GM19351 (cell line): Measurements from ENCODE around the gene PSMA2.
"Not testable (repeated sequence)": the region's sequence is repeated elsewhere in the genome, so short reads cannot be mapped to it uniquely, and the experiment has no call there.

ENCODE experiments used
- ATAC-seq: cut with Tn5 transposase; IDR thresholded peaks from one replicate; pipeline ENCODE4 v1.9.1; 2021; ENCODE audit warnings: mild to moderate bottlenecking, moderate library complexity; ENCODE audit not compliant: unreplicated experiment

Gene PSMA2

DNA sequence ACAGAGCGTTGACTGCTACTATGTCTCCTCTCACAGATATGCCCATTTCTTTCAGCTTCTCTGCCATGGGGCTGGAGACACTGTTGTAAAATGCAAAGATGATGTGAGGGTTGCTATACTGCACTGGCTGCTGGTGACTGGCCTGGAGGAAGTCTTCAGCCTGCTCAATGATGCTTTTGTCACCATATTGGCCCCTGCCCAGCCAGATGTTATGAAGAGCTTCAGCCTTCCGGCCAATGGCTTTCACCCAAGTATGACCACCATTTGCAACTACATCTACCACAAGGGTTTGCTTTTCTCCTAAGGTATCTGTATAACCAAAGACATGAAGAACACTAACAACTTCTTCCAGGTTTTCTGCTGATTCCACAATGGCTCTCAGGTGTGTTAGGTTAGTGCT is 21.7 kb downstream of the PSMA2 start:
- ATAC-seq, result no peak

DNA sequence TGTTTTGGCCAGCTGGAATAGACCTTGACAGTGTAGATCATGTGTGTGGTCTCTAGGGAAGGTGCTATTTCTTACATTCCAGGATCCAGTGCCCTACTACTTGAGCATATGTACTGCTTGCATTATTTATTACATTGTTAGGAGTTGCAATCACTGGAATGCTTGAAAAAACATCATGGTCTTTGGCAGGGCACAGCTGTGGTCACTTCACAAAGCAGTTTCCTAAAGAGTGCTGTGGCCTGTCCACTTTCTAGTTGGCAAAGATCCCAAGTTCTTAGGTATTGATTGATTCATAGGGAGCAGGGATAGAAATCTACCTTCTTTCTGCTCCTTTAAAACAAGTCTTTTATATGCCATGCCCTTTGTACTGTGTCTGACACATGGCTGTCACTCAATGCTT is 24.7 kb downstream of the PSMA2 start:
- no peak for ATAC-seq

DNA sequence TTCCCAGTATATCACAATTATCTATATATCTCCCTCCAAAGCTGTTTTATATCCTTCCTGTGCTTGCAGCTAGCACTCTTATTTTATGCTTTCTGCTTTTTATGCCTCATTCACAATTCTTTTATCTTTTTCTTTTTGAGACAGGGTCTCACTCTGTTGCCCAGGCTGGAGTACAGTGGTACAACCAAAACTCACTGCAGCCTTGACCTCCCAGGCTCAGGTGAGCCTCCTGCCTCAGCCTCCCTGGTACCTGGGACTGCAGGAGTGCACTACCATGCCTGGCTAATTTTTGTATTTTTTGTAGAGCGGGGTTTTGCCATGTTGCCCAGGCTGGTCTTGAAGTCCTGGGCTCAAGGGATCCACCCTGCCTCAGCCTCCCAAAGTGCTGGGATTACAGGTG is 25.8 kb downstream of the PSMA2 start:
- no peak for ATAC-seq

DNA sequence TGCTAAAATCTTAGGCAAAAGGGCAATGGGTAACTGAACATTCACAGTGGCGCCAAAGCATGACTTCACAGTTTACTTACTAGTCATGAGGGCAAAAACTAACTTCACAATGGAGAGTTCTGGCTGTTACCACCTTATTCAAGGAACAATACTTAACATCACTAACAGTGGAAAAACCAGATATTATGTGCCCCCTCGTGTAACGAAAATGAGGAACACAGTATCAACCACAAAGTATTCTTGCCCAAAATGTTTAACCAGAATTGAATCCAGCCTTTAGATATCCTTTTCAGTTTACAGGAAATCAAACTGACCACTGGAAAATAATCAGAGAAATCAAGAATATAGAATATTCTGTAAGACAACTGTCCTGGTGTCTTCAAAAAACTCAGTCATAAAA is 29.6 kb downstream of the PSMA2 start:
- no peak for ATAC-seq

DNA sequence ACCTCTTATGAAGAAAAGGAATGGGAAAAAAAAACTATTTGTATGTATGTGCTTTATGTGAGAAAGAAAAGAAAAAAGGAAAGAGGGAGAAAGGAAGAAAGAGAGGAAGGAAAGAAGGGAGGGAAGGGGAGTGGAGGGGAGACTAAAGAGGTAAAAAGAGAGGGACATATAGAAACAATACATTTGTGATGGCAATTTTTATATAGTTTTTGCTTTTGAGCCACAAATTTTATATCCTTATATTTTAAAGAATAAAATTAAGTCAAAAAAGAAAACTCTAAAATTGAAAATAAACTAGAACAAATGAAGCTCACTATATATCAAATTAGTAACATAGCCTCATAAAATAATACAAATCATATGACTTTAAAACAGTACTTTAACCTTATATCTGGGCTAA is 31.1 kb downstream of the PSMA2 start:
- no peak for ATAC-seq

DNA sequence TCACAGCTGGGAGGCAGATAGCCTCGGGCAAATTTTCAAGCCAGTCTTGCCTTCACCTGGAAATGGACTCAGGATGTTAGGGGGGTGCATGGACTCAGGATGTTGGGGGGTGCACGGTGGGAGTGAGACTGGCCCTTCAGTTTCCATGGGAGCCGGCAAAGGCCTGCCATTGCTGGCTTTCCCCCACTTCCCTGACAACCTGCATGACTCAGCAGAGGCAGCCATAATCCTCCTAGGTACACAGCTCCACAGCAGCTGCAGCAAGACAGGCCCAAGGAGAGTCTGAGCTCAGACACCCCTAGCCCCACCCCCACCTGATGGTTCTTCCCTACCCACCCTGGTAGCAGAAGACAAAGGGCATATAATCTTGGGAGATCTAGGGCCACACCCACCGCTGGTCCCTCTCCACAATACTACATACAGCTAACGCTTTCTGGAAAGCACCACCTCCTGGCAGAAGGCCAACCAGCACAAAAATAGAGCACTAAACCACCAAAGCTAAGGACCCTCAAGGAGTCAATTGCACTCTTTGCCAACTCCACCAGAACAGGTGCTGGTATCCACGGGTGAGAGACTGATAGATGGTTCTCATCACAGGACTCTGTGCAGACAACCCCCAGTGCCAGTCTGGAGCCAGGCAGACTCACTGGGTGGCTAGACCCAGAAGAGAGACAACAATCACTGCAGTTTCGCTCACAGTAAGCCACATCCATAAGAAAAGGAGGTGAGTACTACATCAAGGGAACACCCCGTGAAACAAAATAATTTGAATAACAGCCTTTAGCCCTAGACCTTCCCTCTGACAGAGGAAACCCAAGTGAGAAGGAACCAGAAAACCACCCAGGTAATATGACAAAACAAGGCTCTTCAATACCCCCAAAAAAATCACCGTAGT is 38.4 kb downstream of the PSMA2 start:
- no peak for ATAC-seq

DNA sequence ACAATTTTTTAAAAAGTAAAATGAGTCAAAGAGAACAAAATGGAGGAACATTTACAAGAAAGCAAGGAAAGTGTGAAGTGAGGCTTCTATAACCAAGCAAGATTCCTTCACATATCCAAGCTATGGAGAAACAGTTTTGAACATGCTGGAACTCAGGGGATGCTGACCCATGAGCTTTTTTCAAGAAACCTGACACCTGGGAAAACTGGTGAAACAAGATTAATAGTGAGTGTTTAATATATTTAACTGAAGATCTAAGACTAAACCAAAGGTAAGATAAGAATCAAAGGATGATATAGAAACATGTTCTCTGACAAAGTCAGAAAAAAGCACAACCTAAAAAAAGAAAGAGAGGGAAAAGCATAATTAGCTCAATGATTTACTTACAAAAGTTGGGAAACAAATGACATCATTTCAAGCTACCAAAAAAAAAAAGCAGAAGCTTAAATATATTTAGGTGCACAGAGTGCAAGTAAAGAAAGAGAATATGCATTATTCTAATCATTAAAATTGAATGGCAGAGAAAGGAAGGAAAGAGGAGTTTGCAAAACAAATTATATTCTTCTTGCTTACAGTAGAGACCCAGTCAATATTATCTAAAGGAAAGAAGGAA is 45.0 kb downstream of the PSMA2 start:
- ATAC-seq, result no peak

DNA sequence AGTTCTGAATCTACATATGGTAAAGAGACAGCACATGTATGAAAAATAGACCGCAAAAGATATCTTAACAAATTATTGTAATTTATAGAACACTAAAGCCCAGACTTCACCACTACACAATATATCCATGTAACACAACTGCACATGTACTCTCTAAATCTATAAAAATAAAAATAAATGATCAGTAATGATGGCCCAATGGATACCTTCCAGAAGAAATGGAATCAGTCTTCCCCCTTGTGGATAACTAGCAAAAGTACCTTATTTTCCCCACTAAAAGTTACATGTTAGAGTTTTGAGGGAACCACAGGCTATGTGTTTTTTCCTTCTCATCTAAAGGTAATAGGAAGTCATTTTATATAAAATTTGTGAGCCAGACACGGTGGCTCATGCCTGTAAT is 45.8 kb downstream of the PSMA2 start:
- ATAC-seq, result no peak

DNA sequence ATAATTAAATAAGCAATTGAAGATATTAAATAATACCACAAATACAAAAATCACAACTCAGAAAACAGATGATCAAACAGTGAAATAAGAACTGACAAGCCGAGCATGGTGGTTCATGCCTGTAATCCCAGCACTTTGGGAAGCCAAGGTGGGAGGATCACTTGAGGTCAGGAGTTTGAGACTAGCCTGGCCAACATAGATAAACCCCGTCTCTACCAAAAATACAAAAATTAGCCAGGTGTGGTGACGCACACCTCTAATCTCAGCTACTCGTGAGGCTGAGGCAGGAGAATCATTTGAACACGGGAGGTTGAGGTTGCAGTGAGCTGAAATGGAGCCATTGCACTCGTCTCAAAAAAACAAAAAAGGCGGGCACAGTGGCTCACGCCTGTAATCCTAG is 46.8 kb downstream of the PSMA2 start:
- ATAC-seq, result not testable (repeated sequence)

DNA sequence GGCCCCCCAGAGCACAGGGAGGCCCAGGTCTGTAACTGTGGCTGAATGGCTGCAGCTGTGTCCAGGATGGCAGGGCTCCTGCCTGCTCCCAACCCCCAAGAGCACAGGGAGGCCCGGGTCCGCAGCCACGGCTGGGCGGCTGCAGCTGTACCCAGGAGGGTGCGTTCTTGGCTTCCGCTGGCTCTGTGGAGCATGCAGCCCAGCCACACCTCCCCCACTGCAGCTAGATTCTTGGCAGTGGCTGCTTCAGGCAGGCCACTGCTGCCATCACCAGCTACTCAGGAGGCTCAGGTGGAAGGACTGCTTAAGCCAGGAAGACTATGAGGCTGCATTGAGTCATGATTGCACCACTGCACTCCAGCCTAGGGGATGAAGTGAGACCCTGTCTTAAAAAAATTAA is 48.0 kb downstream of the PSMA2 start:
- no peak for ATAC-seq

DNA sequence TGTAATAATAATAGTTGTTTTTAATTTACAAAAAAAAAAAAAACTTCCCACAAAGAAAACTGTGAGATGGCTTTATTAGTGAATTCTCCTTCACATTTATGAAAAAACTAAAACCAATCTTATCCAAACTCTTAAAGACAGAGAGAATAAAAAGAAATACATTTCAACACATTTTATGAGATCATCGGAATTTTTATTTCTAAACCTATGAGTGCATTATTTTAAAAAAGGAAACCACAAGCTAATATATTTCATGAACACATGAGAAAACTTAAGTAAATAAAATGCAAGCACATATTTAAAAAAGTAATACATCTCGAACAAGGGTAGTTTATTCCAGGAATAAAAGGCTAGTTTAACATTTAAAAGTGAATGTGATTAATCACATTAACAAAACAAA is 51.6 kb downstream of the PSMA2 start:
- ATAC-seq, result no peak

DNA sequence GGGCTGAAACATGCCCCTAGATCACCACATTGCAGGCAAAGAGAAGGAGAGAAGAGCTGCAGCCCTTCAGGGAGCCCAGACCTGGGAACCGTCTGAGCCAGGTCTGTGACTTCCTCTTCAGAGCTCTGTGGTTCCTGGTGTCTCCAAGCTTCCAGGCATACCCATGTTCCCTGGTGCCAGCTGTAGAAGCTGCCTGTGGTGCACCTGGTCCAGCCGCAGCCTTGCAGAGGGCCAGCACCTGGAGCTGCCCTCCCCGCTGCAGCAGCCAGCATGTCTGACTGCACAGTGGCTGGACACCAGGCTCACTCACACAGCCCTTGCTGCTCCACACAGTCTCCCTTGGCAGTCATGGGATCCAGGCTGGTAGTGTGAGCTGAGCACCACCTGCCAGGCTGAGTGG is 53.7 kb downstream of the PSMA2 start:
- ATAC-seq, result no peak

DNA sequence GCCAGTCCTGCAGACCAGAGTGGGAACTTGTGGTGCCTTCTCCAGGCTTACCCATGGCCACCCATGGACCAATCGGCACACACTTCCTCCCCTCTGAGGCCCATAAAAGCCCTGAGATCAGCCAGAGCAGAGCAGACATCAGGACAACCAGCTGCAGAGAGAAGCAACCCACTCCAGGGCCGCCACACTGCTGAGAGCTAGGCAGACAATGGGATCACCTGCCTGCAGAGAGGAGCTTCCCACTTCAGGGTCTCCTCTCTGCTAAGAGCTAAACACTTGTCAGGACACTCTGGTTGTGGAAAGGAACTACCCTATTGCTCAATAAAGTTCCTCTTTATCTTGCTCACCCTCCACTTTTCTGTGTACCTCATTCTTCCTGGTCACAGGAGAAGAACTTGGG is 54.1 kb downstream of the PSMA2 start:
- ATAC-seq, result no peak

DNA sequence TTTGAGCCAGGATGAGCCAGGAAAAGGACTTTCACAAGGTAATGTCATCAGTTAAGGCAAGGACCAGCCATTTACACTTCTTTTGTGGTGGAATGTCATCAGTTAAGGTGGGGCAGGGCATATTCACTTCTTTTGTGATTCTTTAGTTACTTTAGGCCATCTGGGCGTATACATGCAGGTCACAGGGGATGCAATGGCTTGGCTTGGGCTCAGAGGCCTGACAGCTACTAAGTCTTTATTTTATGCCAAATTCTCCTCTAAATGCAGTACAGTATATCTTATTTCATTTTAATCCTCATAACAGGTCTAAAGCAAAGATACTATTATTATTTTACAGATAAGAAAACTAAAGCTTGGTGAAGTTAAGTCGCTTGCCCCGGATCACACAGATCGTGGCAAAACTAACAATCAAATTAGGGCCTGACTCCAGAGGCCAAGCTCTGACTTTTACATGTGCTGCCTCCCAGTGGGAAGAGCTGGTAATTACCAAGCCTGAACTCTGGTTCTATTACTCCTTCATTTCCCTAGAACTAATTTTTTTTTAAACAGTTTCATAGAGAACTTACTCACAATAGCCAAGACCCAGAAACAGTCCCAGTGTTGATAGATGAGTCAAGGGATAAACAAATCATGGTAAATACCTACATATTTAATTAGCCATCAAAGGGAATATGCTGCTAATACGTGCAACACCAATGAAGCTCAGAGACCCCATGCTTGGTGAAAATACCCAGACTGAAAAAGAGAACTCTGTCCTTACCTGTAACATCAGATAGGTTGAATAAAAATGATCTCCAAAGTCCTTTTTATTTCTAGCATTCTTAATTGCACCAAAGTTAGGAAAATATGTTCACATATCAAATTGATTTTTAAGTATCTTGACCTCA is 55.5 kb downstream of the PSMA2 start:
- ATAC-seq, result peak; percentile 92

DNA sequence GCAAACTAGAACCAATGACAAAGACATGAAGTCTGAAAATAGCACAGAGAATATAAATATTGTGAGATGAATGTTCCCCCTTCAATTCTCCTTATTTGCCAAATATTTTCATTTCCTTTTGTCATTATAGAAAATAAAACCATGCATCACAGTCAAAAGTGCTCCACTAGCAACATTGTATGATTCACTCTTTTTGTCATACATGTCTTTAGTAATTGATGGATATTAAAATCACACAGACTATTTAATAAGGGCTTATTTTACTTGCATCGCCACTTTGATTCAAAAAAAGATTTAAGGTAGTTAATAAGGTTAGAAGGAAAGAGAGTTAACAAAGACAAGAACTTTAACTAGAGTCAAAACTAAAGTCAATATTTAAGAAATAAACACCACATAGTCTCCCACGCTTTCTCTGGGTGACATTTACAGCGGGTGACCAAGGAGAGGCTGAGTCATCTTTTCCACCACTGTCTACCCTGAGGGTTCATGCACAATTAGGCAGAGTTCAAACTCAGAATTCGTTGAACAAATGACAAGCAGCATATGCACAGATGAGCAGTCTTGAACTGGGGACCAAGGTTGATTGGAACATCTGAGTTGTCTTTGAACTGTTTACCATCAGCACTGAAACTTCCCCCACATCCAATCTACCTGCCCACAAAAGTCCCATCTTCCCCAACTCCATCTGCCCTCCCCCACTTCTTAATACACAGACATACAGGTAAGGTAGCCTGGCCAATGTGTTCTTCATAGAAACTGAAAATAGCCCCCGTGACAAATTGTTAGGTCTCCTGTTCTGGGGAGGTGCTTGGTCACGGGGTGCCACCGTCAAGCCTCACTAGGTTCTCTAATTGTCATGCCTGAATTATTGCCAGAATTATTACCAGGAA is 62.6 kb downstream of the PSMA2 start:
- ATAC-seq, result peak; percentile 99

DNA sequence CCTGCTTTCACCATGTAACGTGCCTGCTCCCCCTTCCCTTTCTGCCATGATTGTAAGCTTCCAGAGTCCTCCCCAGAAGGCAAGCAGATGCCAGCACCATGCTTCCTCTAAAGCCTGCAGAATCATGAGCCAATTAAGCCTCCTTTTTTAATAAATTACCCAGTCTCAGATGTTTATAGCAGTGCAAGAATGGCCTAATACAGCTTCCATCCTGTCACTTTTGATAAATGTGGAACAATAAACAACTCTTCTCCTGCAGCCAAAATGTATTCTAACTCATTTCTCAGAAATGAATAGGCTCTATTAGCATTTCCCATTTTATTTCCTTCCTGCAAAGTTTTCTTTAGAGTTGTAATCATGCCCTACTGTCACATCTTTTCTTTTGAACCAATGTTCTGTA is 63.5 kb downstream of the PSMA2 start:
- no peak for ATAC-seq
